IMR-90 (cell line): ENCODE data around the gene NME7.

ENCODE experiments used
- CEBPB ChIP-seq: IDR thresholded peaks from 2 replicates; pipeline ENCODE4 v1.6.1; 2012; ENCODE audit warnings: low read depth, low read length, improper control_type of control experiment
- CTCF ChIP-seq: conservative IDR thresholded peaks from 2 replicates; pipeline ENCODE4 v1.5.1; 2012; ENCODE audit warnings: mild to moderate bottlenecking, low read depth, low read length, improper control_type of control experiment
- ELK1 ChIP-seq: fragments of 150-350 bp; IDR thresholded peaks from 2 replicates; pipeline ENCODE4 v1.6.1; 2016; ENCODE audit warnings: low read depth, mild to moderate bottlenecking, low read length, moderate library complexity, borderline replicate concordance
- MAFK ChIP-seq: IDR thresholded peaks from 2 replicates; pipeline ENCODE4 v1.6.1; 2012; ENCODE audit warnings: low read depth, low read length, improper control_type of control experiment
- MAZ ChIP-seq: IDR thresholded peaks from 2 replicates; pipeline ENCODE4 v1.6.1; 2012; ENCODE audit warnings: low read depth, mild to moderate bottlenecking, low read length, improper control_type of control experiment, moderate library complexity, borderline replicate concordance
- MXI1 ChIP-seq: IDR thresholded peaks from 2 replicates; pipeline ENCODE4 v1.6.1; 2012; ENCODE audit warnings: low read depth, mild to moderate bottlenecking, low read length, moderate library complexity, borderline replicate concordance
- NFE2L2 ChIP-seq: fragments of 150-350 bp; IDR thresholded peaks from 2 replicates; pipeline ENCODE4 v1.6.1; 2016; ENCODE audit warnings: low read depth, mild to moderate bottlenecking, low read length
- POLR2A ChIP-seq: IDR thresholded peaks from 2 replicates; pipeline ENCODE4 v1.6.1; 2012; ENCODE audit warnings: mild to moderate bottlenecking, low read depth, low read length
- RAD21 ChIP-seq: IDR thresholded peaks from 2 replicates; pipeline ENCODE4 v1.6.1; 2012; ENCODE audit warnings: low read length, improper control_type of control experiment
- RFX5 ChIP-seq: IDR thresholded peaks from 2 replicates; pipeline ENCODE4 v1.8.0; 2012; ENCODE audit warnings: low read depth, mild to moderate bottlenecking, low read length, moderate library complexity
- SMC3 ChIP-seq: fragments of 150-350 bp; IDR thresholded peaks from 2 replicates; pipeline ENCODE4 v1.6.1; 2016; ENCODE audit warnings: low read depth, mild to moderate bottlenecking, antibody characterized with exemption, low read length, moderate library complexity
- USF2 ChIP-seq: fragments of 150-350 bp; IDR thresholded peaks from 2 replicates; pipeline ENCODE4 v1.6.1; 2017; ENCODE audit warnings: mild to moderate bottlenecking, antibody characterized with exemption, low read length, low read depth

- TF ChIP-seq CTCF = no peak
- TF ChIP-seq SMC3 = no peak
- no peak for TF ChIP-seq MAFK
- TF ChIP-seq USF2 = no peak
- TF ChIP-seq POLR2A = no peak
- no peak for TF ChIP-seq RFX5
- no peak for TF ChIP-seq MXI1
- TF ChIP-seq CEBPB = no peak
- no peak for TF ChIP-seq NFE2L2
- no peak for TF ChIP-seq RAD21
- no peak for TF ChIP-seq ELK1
- no peak for TF ChIP-seq MAZ
These were observed 234.9 kb downstream of the NME7 start for GRCh38 chr1:169132512-169133227.
